ENCODE results near the gene STAC3.

DNA sequence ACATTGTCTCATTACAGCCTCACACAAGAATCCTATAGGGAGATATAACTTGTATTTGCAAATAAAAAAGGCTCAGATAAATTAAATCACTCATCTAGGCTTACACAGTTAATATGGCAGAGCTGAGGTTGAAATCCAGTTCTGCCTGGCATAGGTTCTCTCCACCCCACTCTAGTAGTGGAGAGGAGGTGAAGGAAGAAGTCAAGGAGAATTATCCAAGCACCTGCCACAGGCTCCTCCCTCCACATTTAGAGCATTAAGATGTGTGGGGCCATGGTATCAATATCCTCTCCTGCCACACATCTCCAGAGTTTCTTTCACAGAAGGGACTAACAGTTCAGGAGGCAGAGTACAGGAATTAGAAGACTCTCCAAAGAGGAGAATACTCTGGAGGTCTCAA, 22.5 kb upstream of the STAC3 start:
- TF ChIP-seq POLR2AphosphoS5 (IDR thresholded peaks at IDR 0.05) (no peak), CTCF (IDR thresholded peaks at IDR 0.05) (no peak)

Measured in prostate gland (tissue), 2 donors.